GM19395 (cell line): Measurements from ENCODE around the gene TERB1.

ENCODE experiments used
- ATAC-seq: cut with Tn5 transposase; IDR thresholded peaks from one replicate; pipeline ENCODE4 v1.9.1; 2021; ENCODE audit warnings: mild to moderate bottlenecking, moderate library complexity; ENCODE audit not compliant: unreplicated experiment

The TERB1 gene

GRCh38 chr16:66711581-66711980, 89.8 kb downstream of the TERB1 start:
- ATAC-seq, result no peak

- no peak for ATAC-seq
Measured at GRCh38 chr16:66706506-66706880, 94.9 kb downstream of the TERB1 start.

GRCh38 chr16:66705790-66706505, 95.4 kb downstream of the TERB1 start:
- ATAC-seq, result no peak
